Ovary (tissue), 9 donors: ENCODE data around the gene SEL1L3. TPM values are rescaled to one million over a fixed set of nuclear protein-coding genes. Genes with fewer than 3 reads are reported as not detected.

Experiments
- DNase-seq, 5 donors: peaks; one replicate each; pipeline ENCODE4 v3.0.0-alpha.2; 2019 to 2020
- H3K27ac ChIP-seq, 2 donors: fragments of 200-600 bp; one replicate each; pipeline versions ENCODE4 v1.5.1 to v1.8.0; 2019 to 2022
- H3K27me3 ChIP-seq: fragments of 200-600 bp; one replicate; pipeline ENCODE4 v1.8.0; 2022
- H3K36me3 ChIP-seq: fragments of 200-600 bp; sonication (generic); one replicate; pipeline ENCODE4 v1.5.1; 2019
- H3K4me1 ChIP-seq: one replicate; pipeline ENCODE4 v1.8.1; 2013; ENCODE audit warnings: mild to moderate bottlenecking, moderate library complexity; ENCODE audit not compliant: insufficient read depth
- H3K4me3 ChIP-seq: fragments of 200-600 bp; sonication (generic); one replicate; pipeline ENCODE4 v1.5.1; 2017
- H3K9me3 ChIP-seq, 2 donors: fragments of 200-600 bp in 1 of 2; sonication (generic) in 1 of 2; one replicate each; pipeline versions ENCODE4 v1.5.1 to v1.8.1; 2013 to 2019; ENCODE audit warnings: mild to moderate bottlenecking in 1 of 2, moderate library complexity in 1 of 2
- EP300 ChIP-seq: sonication (generic); formaldehyde crosslinking; IDR thresholded peaks from one replicate; pipeline ENCODE4 v1.6.1; 2017; ENCODE audit warnings: antibody characterized with exemption
- POLR2A ChIP-seq: fragments of 450-650 bp; IDR thresholded peaks from one replicate; pipeline ENCODE4 v1.6.1; 2017; ENCODE audit warnings: antibody characterized with exemption, mild to moderate bottlenecking, moderate library complexity
- WGBS, 3 donors: extraction: QIAGEN DNeasy Blood & Tissue Kit in 1 of 3; methylation state at CpG; one replicate each; pipeline versions ENCODE4 v1.1.5 to v1.1.7; 2013 to 2017; 5-methylcytosine and 5-hydroxymethylcytosine counted together
- intact Hi-C, 4 donors: fragments of 100-400 bp; cut with DNase I; formaldehyde crosslinking; loops; one replicate each; pipeline versions ENCODE4 v1.11.0 to v1.15.1; 2022 to 2023
- polyA plus RNA-seq, 2 donors: library from polyadenylated mRNA; stranded (reverse); fragments of 200-250 nt in 1 of 2; fragments of 350-450 nt in 1 of 2; fragmentation: Illumina TruSeq in 1 of 2; extraction: RNeasy Lipid Tissue Mini Kit (QIAGEN cat#74804) in 1 of 2; gene quantifications; one replicate each; pipeline ENCODE4 v1.2.3, GENCODE V29; 2013 to 2014
- total RNA-seq, 7 donors: library from RNA; depleted of rRNA in 2 of 7; stranded (reverse); fragments of >200 nt in 2 of 7; fragmentation: NEBNext Ultra II Directional in 3 of 7; extraction: Animal tissue kit (Norgen Biotek cat#: 25700) in 3 of 7; gene quantifications; one replicate each; pipeline versions ENCODE4 v1.1.0 to v1.2.4, GENCODE V29; 2016 to 2023
- TF ChIP-seq, protein P1 (sequence below), 3 donors: fragments of 450-650 bp in 2 of 3; fragments of 200-600 bp in 1 of 3; IDR thresholded peaks; one replicate each; pipeline versions ENCODE4 v1.5.1 to v1.8.0; 2016 to 2022; ENCODE audit warnings: antibody characterized with exemption in 3 of 3, mild to moderate bottlenecking in 1 of 3
- donor health status: DM: no; HTN: no; CAD: no; lungs with moderate emphysema.
- donor health status: DM: no; HTN: no; CAD: no.
- donor health status: Bipolar disorder and iron deficiency.
- donor health status: DM: yes; HTN: yes; CAD: no.
- donor health status: DM: no; HTN: no; CAD: no.
- donor health status: DM: yes; HTN: yes; CAD: no.

Gene SEL1L3
- total and polyA plus RNA-seq, 9 donors: 4.4 to 27.7 (median 8.3) TPM

DNA sequence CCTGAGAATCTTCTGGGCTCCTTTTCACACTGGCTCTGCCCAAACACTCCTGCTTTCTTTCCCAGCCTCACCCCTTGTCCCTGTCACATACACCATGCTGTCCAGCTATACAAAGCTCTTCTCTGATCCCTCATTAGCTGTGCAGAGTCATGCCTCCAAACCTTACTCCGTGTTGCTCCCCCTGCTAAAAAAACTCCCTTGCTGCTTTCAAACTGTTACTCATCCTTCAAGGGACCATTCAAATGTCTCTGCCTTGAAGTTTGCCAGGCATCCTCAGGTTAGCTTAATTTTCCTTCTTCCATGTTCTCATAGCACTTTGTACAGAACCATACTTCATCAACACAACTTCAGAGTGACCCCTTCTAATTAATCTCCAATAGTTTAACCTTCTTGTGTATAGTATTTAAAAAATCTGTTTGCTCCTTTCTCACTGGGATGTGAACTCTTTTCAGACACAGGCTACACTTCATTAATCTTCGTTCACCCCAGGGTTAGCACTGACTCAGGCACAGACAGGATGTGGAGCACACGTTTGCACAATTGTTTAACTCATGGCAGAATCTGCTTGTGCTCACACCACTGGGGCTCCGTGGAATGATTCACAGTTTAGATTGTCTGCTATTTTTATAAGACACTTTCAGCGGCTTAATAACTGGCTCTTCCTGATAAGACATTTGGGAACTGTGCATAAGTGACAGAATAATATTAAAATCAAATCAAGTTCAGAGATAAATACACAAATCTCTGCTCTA, 21.4 kb upstream of the SEL1L3 start:
- WGBS, 3 donors: 32 to 35% (median 34%) methylated on average over 5 of the region's 5 CpGs
- no peak for TF ChIP-seq POLR2A
- no peak for TF ChIP-seq EP300
- Histone ChIP-seq H3K9me3 (no peaks in the 10 kb centered on the region), H3K4me1 (no peaks in the 10 kb centered on the region), H3K4me3 (no peak overlapping the region), H3K36me3 (no peaks in the 10 kb centered on the region), H3K27ac (no peak overlapping the region), H3K27me3 (no peaks in the 10 kb centered on the region)
- no peak for DNase-seq
- intact Hi-C loops: no loop called here

DNA sequence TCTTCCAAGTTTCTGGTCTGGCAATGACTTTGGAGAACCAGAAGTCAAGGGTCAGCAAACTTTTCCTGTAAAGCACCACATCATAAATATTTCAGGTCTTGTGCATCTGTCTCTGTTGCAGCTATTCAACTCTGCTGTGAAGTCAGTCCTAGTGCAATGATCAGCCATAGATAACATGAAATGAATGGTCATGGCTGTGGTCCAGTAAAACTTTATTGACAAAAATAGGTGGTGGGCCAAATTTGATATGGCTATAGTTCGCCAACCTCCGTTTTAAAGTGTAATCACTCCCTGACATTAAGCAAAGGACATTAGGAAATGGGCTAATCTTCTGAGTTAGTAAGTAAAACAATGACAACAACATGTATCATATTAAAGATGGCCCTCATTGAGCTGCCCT, 20.8 kb upstream of the SEL1L3 start:
- no peaks in the 10 kb centered on the region for H3K36me3 ChIP-seq
- H3K27ac ChIP-seq: no peak overlapping the region
- H3K4me1 ChIP-seq: no peaks in the 10 kb centered on the region
- H3K9me3 ChIP-seq: no peaks in the 10 kb centered on the region
- intact Hi-C loops: no loop called here
- H3K4me3 ChIP-seq: no peak overlapping the region
- H3K27me3 ChIP-seq: no peaks in the 10 kb centered on the region
- TF ChIP-seq EP300: no peak
- no peak for TF ChIP-seq POLR2A
- TF ChIP-seq, protein P1, sequence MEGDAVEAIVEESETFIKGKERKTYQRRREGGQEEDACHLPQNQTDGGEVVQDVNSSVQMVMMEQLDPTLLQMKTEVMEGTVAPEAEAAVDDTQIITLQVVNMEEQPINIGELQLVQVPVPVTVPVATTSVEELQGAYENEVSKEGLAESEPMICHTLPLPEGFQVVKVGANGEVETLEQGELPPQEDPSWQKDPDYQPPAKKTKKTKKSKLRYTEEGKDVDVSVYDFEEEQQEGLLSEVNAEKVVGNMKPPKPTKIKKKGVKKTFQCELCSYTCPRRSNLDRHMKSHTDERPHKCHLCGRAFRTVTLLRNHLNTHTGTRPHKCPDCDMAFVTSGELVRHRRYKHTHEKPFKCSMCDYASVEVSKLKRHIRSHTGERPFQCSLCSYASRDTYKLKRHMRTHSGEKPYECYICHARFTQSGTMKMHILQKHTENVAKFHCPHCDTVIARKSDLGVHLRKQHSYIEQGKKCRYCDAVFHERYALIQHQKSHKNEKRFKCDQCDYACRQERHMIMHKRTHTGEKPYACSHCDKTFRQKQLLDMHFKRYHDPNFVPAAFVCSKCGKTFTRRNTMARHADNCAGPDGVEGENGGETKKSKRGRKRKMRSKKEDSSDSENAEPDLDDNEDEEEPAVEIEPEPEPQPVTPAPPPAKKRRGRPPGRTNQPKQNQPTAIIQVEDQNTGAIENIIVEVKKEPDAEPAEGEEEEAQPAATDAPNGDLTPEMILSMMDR (IDR thresholded peaks at IDR 0.05): no peak
- WGBS, 3 donors: 83 to 92% (median 89%) methylated on average over 2 of the region's 2 CpGs
- DNase-seq: no peak

DNA sequence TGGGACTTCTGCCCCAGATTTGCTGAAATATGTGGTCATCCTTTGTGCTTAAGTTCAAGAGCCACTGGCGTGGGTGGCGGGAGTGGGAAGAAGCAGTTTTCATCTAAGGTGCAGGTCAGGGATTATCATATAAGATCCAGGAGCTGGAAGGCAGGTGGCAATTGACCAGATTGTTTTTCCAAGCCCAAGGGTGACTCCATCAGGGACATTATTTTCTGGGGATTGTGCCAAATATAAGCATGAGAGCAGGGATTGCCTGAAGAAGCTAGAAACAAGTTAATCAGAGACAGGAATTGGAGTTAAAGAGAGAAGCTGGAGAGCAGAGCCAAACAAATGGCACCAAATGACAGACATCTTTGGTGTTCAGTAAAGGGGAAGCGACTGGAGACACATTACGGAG, 19.4 kb upstream of the SEL1L3 start:
- 76 to 91% (median 90%) methylated on average over 4 of the region's 4 CpGs for WGBS, 3 donors
- intact Hi-C loops: no loop called here

DNA sequence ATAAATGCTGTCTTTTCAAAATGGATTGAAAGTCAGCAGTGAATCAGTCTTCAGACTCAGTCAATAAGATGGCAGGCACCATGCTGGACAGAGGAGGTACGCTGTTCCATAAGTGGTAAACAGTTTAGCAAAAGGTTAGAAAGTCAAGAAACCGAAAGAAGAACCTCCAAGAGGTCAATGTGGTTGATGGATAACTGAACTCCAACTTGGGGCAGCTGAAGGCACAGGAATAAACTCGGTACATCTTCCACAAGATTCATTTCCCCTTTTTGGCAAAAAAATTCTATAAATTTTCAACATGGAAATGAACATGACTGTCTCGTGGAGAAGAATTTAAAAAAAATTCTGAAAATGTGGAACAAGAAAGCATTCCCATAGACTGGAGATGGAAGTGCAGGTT, 18.4 kb upstream of the SEL1L3 start:
- intact Hi-C loops: no loop called here
- WGBS, 3 donors: 86 to 93% (median 90%) methylated on average over 4 of the region's 4 CpGs
- H3K27ac ChIP-seq: no peak overlapping the region
- H3K9me3 ChIP-seq: no peaks in the 10 kb centered on the region
- H3K27me3 ChIP-seq: no peaks in the 10 kb centered on the region
- no peak for TF ChIP-seq POLR2A
- no peak for TF ChIP-seq EP300
- TF ChIP-seq, protein P1 (IDR thresholded peaks at IDR 0.05): no peak
- H3K36me3 ChIP-seq: no peaks in the 10 kb centered on the region
- no peaks in the 10 kb centered on the region for H3K4me1 ChIP-seq
- no peak overlapping the region for H3K4me3 ChIP-seq
- no peak for DNase-seq

More for the DNA sequence above, 19.4 kb upstream of the SEL1L3 start:
- Histone ChIP-seq H3K36me3 (no peaks in the 10 kb centered on the region), H3K27ac (no peak overlapping the region), H3K9me3 (no peaks in the 10 kb centered on the region), H3K27me3 (no peaks in the 10 kb centered on the region), H3K4me3 (no peak overlapping the region), H3K4me1 (no peaks in the 10 kb centered on the region)
- TF ChIP-seq POLR2A: no peak
- DNase-seq: no peak

DNA sequence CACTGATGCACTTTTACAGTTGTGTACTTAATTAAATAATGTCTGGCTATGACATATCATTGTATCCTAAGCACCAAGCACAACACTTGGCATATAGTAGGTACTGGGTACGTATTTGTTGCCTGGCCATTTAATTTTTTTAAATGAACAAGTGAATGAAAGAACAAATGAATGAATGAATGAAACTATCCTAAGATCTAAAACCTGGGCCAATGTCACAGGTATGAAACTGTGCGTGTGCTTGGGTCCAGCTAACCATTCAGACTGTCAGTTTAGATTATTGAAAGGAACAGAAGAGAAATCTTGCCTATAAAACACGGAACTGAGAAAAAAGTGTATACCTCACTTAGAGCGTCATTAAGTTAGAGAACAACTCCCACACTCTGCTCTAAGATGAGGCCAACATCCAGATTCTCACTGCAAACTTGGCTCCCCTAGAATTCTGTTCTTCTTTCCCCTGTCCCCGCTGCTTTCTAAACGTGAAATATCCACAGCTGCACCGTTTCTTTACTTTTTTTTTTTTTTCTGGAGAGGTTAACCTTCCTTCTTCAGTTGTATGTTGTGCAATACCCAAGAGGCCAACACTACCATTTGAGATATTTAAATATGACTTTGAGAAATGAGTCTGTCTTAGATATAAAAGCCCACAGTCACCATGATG, 17.3 kb upstream of the SEL1L3 start:
- no peaks in the 10 kb centered on the region for H3K9me3 ChIP-seq
- no peaks in the 10 kb centered on the region for H3K4me1 ChIP-seq
- H3K27me3 ChIP-seq: no peaks in the 10 kb centered on the region
- TF ChIP-seq POLR2A (no peak), EP300 (no peak)
- TF ChIP-seq, protein P1 (IDR thresholded peaks at IDR 0.05): no peak
- intact Hi-C loops: no loop called here
- DNase-seq: no peak
- no peaks in the 10 kb centered on the region for H3K36me3 ChIP-seq
- H3K4me3 ChIP-seq: no peak overlapping the region
- 28 to 31% (median 30%) methylated on average over 7 of the region's 7 CpGs for WGBS, 3 donors
- H3K27ac ChIP-seq: no peak overlapping the region
